K562 (cell line): Measurements from ENCODE around the gene SPAG7. TPM values are rescaled to one million over a fixed set of nuclear protein-coding genes. Genes with fewer than 3 reads are reported as not detected.

Experiments
- ATAC-seq: fragments of 200-7000 bp; cut with Tn5 transposase; 3 replicates; pipeline ENCODE4 v1.9.1; 2020; ENCODE audit warnings: moderate library complexity
- BruUV-seq: library from RNA; stranded (reverse); fragments of 400-500 nt; replicated peaks from 2 replicates; lab custom pipeline; 2021; lab: Mats Ljungman, UMichigan
- CTCF ChIA-PET: fragments of 300-600 bp; formaldehyde crosslinking; extraction: SDS; loops from one replicate; lab custom pipeline; 2021; ENCODE audit warnings: low intra/inter-chr PET ratio; lab: Yijun Ruan, JAX
- POLR2A ChIA-PET: fragments of 300-600, 350-650 bp; sonication (Branson Sonifier 250); formaldehyde crosslinking; extraction: SDS; loops from one replicate; lab custom pipeline; 2021; ENCODE audit warnings: antibody characterized with exemption, inconsistent platforms; lab: Yijun Ruan, JAX
- DNase-seq, 4 experiments: peaks; one replicate each; pipeline versions ENCODE4 v3.0.0 to v3.0.0-alpha.2; 2011 to 2018; ENCODE audit warnings: low spot score in 3 of 4, mixed read lengths in 3 of 4; ENCODE audit errors: extremely low read depth in 1 of 4
- FAIRE-seq: peaks from 2 replicates; lab custom pipeline; 2011; peaks lifted over from hg19 to GRCh38; lab: Jason Lieb, UNC
- H2AFZ ChIP-seq: 2 replicates; pipeline ENCODE4 v1.6.0; 2011; ENCODE audit warnings: low read depth, low read length, control low read depth, inconsistent platforms
- H3K27ac ChIP-seq: fragments of 200-600 bp; 3 replicates; pipeline ENCODE4 v1.8.0; 2011; ENCODE audit warnings: low read depth, mild to moderate bottlenecking, control low read depth, inconsistent platforms, low read length, moderate library complexity, mixed read lengths; ENCODE audit errors: extremely low read depth
- H3K27me3 ChIP-seq, 2 experiments: fragments of 300-600 bp in 1 of 2; 2 replicates in 1 of 2; 3 replicates in 1 of 2; pipeline versions ENCODE4 v1.6.0 to v1.8.0; 2011; ENCODE audit warnings: inconsistent platforms in 2 of 2, low read length in 2 of 2, mild to moderate bottlenecking in 1 of 2, mixed read lengths in 1 of 2, moderate library complexity in 1 of 2; ENCODE audit not compliant: control insufficient read depth in 2 of 2, insufficient read depth in 2 of 2
- H3K36me3 ChIP-seq: fragments of 300-600 bp; 3 replicates; pipeline ENCODE4 v1.8.0; 2011; ENCODE audit warnings: mild to moderate bottlenecking, low read length, inconsistent platforms; ENCODE audit not compliant: control insufficient read depth, insufficient read depth
- H3K4me1 ChIP-seq, 2 experiments: fragments of 200-600 bp in 1 of 2; replicated peaks in 1 of 2; 2 replicates in 1 of 2; 3 replicates in 1 of 2; pipeline versions ENCODE4 v1.5.1 to v1.8.0; 2011; ENCODE audit warnings: inconsistent platforms in 2 of 2, low read length in 2 of 2, mild to moderate bottlenecking in 1 of 2, mixed read lengths in 1 of 2, moderate library complexity in 1 of 2; ENCODE audit not compliant: control insufficient read depth in 2 of 2, insufficient read depth in 2 of 2
- H3K4me2 ChIP-seq: 2 replicates; pipeline ENCODE4 v1.6.1; 2011; ENCODE audit warnings: low read length, control low read depth, inconsistent platforms, mixed read lengths; ENCODE audit not compliant: insufficient read depth
- H3K4me3 ChIP-seq: fragments of 200-600 bp; sonication (generic), shearing (Covaris generic); 2 replicates; pipeline ENCODE4 v1.5.1; 2016; ENCODE audit warnings: control low read depth, inconsistent platforms
- H3K79me2 ChIP-seq: fragments of 200-600 bp; 3 replicates; pipeline ENCODE4 v1.8.0; 2011; ENCODE audit warnings: low read length, inconsistent platforms; ENCODE audit not compliant: control insufficient read depth, insufficient read depth
- H3K9ac ChIP-seq, 2 experiments: 2 replicates each; pipeline versions ENCODE4 v1.6.0 to v1.6.1; 2011; ENCODE audit warnings: low read depth in 2 of 2, low read length in 2 of 2, control low read depth in 1 of 2, inconsistent platforms in 1 of 2, mild to moderate bottlenecking in 1 of 2, mixed read lengths in 1 of 2; ENCODE audit not compliant: insufficient read depth in 1 of 2
- H3K9me1 ChIP-seq: one replicate; pipeline ENCODE4 v1.6.0; 2011; ENCODE audit warnings: inconsistent platforms, mild to moderate bottlenecking, low read length, moderate library complexity; ENCODE audit not compliant: control insufficient read depth, insufficient read depth
- H3K9me3 ChIP-seq: replicated peaks from 2 replicates; pipeline ENCODE4 v1.5.1; 2011; ENCODE audit warnings: low read depth, low read length, inconsistent platforms; ENCODE audit not compliant: control insufficient read depth, insufficient read depth
- H4K20me1 ChIP-seq: replicated peaks from 2 replicates; pipeline ENCODE4 v1.6.1; 2011; ENCODE audit warnings: low read length, inconsistent platforms, mixed read lengths; ENCODE audit not compliant: control insufficient read depth, insufficient read depth
- ADNP ChIP-seq: fragments of 200-800 bp; sonication (Bioruptor generic); IDR thresholded peaks from 2 replicates; pipeline ENCODE4 v1.6.1; 2016; ENCODE audit warnings: missing genetic modification characterization, missing compliant biosample characterization
- CCAR2 ChIP-seq: fragments of 200-400 bp; formaldehyde crosslinking; IDR thresholded peaks from 2 replicates; pipeline ENCODE4 v1.6.1; 2017; ENCODE audit warnings: mild to moderate bottlenecking, low read depth, low read length
- CHD7 ChIP-seq: fragments of 200-600 bp; sonication (generic); IDR thresholded peaks from one replicate; pipeline ENCODE4 v1.6.1; 2012; ENCODE audit warnings: mild to moderate bottlenecking, low read depth, low read length, inconsistent platforms
- HNRNPK ChIP-seq: fragments of 200-400 bp; formaldehyde crosslinking; IDR thresholded peaks from one replicate; pipeline ENCODE4 v1.6.1; 2018; ENCODE audit warnings: mild to moderate bottlenecking, low read depth, low read length; ENCODE audit not compliant: poor library complexity, severe bottlenecking
- MAFK ChIP-seq: IDR thresholded peaks from 2 replicates; pipeline ENCODE4 v1.6.1; 2011; ENCODE audit warnings: low read length, improper control_type of control experiment
- NFE2L1 ChIP-seq: fragments of 450-650 bp; IDR thresholded peaks from 2 replicates; pipeline ENCODE4 v1.6.1; 2016; ENCODE audit warnings: missing genetic modification characterization, low read depth, mild to moderate bottlenecking, missing compliant biosample characterization, moderate library complexity, borderline replicate concordance
- SMARCE1 ChIP-seq: fragments of 450-650 bp; IDR thresholded peaks from 2 replicates; pipeline ENCODE4 v1.7.1; 2016; ENCODE audit warnings: mild to moderate bottlenecking
- USF2 ChIP-seq: sonication (generic); formaldehyde crosslinking; IDR thresholded peaks from 2 replicates; pipeline ENCODE4 v1.5.0; 2020; ENCODE audit warnings: missing genetic modification reagents
- ZNF232 ChIP-seq: sonication (generic); formaldehyde crosslinking; IDR thresholded peaks from 2 replicates; pipeline ENCODE4 v1.8.0; 2022; ENCODE audit warnings: mild to moderate bottlenecking, missing genetic modification reagents
- WGBS: fragments of 100-300 bp; shearing (Covaris generic); methylation state at CpG from one replicate; pipeline ENCODE4 v1.1.6; 2016; ENCODE audit warnings: low coverage, mixed read lengths; ENCODE audit not compliant: insufficient coverage; ENCODE audit errors: missing lambda C conversion rate; 5-methylcytosine and 5-hydroxymethylcytosine counted together
- in situ Hi-C: fragments of 300-500 bp; cut with MboI; formaldehyde crosslinking; loops from 4 replicates; pipeline ENCODE4 v1.15.0; 2018; ENCODE audit warnings: inconsistent platforms, mixed read lengths
- intact Hi-C: fragments of 100-400 bp; cut with micrococcal nuclease; formaldehyde crosslinking; loops from 2 replicates; pipeline ENCODE4 v1.14.2; 2022
- polyA plus RNA-seq, 8 experiments: library from polyadenylated mRNA; depleted of rRNA in 4 of 8; stranded (reverse) in 5 of 8; unstranded in 3 of 8; fragments of >200 nt; fragmentation: Nextera tagmentation in 2 of 8; fragmentation: Illumina TruSeq in 1 of 8; extraction: Ambion mirVana in 2 of 8; extraction: Trizol in 1 of 8; gene quantifications; 2 replicates each; pipeline versions ENCODE4 v1.2.1 to v1.2.3, GENCODE V29; 2011 to 2014; ENCODE audit warnings: inconsistent platforms in 1 of 8, missing spikeins in 1 of 8
- total RNA-seq, 7 experiments: library from RNA; depleted of rRNA in 6 of 7; stranded (reverse); fragments of >200 nt in 6 of 7; fragmentation: Illumina TruSeq in 2 of 7; extraction: Trizol in 2 of 7; gene quantifications; 2 replicates each; pipeline versions ENCODE4 v1.2.1 to v1.2.3, GENCODE V29; 2011 to 2021; ENCODE audit warnings: low replicate concordance in 1 of 7

SPAG7 gene
- total and polyA plus RNA-seq, 9 of the 15 experiments (the other 6 are each of a cell fraction or from before 2014, with no cell fraction given), result 5.6 to 53.5 (median 36.3) TPM

DNA sequence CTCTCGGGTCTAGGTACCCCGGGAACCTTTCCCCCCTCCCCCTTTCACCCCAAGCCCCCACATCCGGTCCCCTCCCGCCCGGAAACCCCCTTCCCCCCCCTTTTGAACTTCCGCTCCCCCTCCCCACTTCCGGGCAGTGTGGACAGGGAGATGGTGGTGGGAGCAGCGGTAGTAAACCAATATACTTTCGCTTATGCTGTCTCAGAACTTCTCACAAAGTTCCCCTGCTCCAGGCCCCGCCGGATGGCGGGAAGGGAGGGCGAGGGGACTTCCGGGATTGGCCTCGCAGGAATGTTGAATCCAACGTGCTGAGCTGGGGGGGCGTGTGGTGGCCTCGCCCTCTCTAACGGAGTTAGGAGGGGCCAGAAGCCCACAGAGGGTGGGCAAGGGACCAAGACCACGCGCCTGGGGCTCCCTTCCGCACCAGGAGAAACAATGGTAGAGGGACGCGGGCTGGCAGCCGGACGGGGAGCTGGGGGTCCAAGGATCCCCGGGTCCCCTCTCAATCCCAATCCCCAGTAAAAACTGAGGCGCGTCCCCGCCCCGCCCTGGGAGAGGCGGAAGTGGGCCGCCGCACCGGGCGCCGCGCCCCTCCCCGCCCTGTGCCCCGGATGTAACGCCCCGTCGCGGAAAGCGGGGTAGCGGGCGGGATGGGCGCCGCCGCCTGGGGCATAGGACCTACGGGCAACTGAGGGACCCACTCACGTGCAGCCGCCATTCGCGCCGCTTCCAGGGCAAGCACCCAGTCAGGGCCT, 20.0 kb downstream of the SPAG7 start:
- Histone ChIP-seq H3K9ac (peak overlapping the region; percentile 94 to 97), H3K9me3 (no peaks in the 10 kb centered on the region), H3K4me1 (peaks cover 32 to 49% of the 10 kb centered on the region in 2 experiments), H3K79me2 (peaks cover 75% of the 10 kb centered on the region), H4K20me1 (peaks cover 22% of the 10 kb centered on the region), H3K9me1 (no peaks in the 10 kb centered on the region), H2AFZ (no peak overlapping the region; the same call in 1 of the 2 replicates), H3K36me3 (peaks cover 53% of the 10 kb centered on the region), H3K27ac (peak overlapping the region; percentile 98), H3K4me2 (peak overlapping the region; percentile 93), H3K27me3 (no peaks in the 10 kb centered on the region), H3K4me3 (peak overlapping the region; percentile 97)
- ChIA-PET CTCF (no interaction called here), POLR2A (interaction anchor here (0.6 to 4.7 kb wide), 5 partner anchors 7 to 49 kb away, joined by 3 to 21 read pairs (median 4); partner anchors contain the start of genes RNF167, SLC25A11 and SPAG7)
- intact Hi-C loops (no loop called here), in situ Hi-C loops (no loop called here)
- WGBS, result 4% methylated on average over 9 of the region's 56 CpGs
- BruUV-seq, result no TSS peak
- DNase-seq (peak; percentile 61 to 68 (median 65)), FAIRE-seq (no peak), ATAC-seq (peak; percentile 35)
- TF ChIP-seq CCAR2 (no peak), MAFK (no peak), CHD7 (no peak), NFE2L1 (tag) (no peak), USF2 (CRISPR knock-in tag) (no peak), HNRNPK (no peak), ZNF232 (CRISPR knock-in tag) (no peak), ADNP (tag) (no peak), SMARCE1 (no peak)
